Middle frontal gyrus (tissue), 1 donor: ENCODE results near the gene SDR42E1.
"Not testable (repeated sequence)": the region's sequence is repeated elsewhere in the genome, so short reads cannot be mapped to it uniquely, and the experiment has no call there.

Source experiments
- DNase-seq: peaks from one replicate; pipeline ENCODE4 v3.0.0-alpha.2; 2015; ENCODE audit warnings: low spot score; ENCODE audit errors: extremely low spot score

The SDR42E1 gene

DNA sequence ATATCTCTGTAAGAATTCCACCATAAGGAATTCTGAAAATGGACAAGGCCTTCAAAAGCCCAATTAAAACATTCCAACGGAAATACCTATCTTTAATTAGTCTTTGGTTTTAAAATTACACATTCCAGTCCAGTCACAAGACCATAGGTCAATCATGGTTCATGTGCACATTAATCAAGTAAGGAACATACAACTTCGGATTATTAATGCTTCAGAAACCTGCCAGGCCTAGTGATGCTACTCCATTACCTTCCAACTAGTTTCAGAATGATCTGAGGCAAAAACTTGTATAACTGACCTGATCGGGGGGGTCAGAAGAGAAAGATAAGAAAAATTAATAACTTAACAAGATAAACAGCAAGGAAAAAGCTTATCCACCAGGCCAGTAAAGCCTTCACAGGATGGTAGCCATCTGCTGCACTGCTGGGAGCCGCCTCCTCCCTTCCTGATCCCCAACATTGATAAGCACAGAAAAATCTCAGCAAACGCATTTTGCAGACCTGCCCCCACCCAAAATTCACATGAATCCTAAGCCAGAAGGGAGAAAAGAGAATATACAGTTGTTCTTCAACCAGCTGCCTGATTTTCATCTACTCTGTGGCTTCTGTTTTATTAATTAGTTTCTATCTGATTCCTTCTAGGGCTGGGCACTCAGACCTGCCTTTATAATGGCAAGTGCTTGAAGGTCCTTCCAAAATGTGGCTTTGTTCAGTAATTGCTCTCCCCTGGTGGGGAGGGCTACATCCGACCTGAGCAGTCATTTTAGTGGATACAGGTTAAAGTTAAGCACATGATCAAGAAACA, 6.0 kb downstream of the SDR42E1 start:
- DNase-seq: no peak

DNA sequence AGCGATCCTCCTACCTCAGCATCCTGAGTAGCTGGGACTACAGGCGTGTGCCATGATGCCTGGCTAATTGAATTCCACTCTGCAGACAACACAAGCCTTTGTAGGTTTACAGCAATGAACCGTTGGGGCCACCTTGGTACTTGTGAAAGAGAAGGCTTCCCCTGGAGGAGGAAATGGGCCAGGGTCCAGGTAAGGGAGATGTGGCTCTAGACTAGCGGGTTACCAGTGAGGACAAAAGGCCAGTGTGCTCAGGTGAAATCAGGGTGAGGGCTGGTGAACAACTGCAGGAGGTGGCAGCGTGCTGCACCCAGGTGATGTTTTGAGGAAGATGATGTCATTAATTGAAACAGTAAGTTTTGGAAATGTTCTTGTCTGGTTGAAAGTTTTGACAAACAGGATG, 6.7 kb downstream of the SDR42E1 start:
- DNase-seq: no peak

DNA sequence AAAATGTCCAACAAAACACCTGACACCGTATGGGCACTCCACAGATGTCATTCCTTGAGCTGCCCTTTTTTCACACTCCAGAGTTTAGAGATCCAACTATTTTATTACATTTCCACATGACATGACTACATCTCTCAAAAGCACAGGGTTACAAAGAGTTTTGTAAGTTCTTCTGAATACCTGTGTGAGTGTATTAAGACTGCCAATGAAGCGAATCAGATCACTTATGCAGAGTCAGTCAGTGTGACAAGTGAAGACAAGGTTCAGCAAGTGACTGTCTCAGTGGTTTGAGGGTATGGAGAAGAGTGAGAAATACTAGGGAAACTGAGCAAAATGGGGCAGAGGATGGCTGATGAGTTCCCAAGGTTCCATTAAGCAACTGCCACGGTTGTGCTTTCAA, 8.4 kb downstream of the SDR42E1 start:
- no peak for DNase-seq

DNA sequence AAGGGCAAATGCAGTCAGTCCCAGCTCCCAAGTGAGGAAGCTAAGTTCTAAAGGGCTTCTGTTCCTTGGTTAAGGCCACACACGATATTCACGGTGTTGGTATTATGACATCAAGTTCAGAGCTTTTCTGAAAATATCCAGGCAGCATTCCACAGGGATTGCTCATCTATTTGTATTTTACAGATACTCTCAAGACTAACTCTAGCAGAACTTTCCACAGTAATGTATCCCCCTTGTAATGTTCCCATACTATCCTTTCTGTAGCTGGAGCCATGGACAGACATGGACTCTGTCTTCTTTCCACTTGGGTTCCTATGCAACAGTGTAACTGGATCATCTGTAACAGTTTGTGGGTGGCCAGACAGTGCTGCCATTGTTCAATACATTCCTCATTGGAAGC, 13.5 kb downstream of the SDR42E1 start:
- DNase-seq: no peak

DNA sequence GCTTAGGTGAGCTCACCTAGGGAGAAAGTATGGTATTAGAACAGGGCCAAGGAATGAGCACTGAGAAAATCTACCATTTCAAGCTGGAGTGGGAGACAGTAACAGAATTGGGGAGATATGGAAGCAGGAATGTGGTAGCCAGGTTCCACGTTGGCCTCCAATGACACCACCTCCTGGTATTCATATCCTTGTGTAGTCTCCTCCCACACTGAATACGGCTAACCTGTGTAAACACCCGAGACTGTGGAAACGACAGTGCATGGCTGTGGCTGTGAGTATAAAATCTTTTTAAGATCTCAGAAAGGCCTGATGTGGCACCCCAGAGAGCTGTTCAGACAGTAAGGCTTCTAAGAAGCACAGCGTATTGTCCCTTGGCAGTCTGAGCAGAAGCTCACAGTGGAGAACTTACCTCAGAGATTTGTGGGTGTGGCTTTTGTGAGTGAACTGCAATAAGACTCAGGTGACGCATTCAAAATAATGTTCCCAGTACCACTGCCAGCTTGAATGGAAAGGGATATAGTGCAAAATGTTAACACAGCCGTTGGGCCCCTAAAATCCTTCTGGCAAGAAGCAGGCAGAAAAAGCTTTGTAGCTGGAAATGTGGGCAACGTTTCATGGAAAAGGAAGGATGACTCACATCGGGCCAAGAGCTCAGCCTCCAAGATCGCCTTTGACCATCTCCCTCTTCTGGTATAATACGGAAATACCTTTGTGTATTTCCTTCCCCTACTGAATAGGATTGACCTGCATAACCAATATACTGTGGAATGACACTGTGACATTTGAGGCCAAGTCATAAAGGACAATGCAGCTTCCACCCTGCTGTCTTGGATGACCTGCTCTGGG, 14.4 kb downstream of the SDR42E1 start:
- DNase-seq: no peak

- DNase-seq: no peak
Measured at GRCh38 chr16:81995651-81996050, 15.6 kb downstream of the SDR42E1 start.

- DNase-seq: no peak
Measured at GRCh38 chr16:81994485-81994884, 16.8 kb downstream of the SDR42E1 start.

DNA sequence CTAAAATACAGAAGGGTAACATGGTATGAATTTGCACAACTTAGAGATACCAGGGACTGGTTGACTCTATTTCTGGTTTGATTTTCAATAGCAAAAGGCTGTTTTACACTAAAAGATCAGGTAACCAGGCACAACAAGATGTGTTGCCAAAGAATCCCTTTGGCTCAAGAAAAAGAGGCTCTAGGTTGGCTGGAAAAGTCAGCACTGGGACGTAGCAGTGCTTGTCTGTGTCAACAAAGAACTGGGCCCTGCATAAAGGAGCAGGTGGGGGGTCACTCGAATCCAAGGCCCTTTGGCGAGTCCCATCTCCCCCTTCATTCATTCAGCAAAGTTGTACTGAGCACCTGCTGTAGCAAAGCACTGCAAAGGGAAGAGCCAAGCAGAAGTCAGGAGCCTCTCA, 18.4 kb downstream of the SDR42E1 start:
- DNase-seq: no peak

DNA sequence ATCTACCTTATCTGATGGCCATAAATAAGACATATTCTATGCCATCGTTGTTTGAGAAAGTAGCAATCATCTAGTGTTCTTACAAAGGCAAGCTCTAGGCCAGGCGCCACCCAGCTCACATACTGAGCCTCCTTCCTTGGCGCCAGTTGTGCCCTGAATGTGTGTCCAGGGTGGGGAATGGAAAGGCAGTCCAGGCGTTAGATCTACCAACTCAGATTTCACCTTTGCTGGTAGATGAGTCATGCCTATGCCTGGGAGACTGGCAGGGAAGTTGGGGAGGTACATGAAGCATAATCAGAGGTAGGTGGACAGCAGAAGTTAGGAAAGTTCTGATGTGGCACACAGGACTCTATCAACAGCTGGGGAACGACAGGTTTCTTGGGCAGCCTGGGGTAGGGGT, 23.6 kb downstream of the SDR42E1 start:
- DNase-seq: no peak

GRCh38 chr16:81987121-81987520, 24.1 kb downstream of the SDR42E1 start:
- no peak for DNase-seq

GRCh38 chr16:81977335-81977942, 33.8 kb downstream of the SDR42E1 start:
- not testable (repeated sequence) for DNase-seq

GRCh38 chr16:81975637-81976036, 35.6 kb downstream of the SDR42E1 start:
- DNase-seq: no peak

DNA sequence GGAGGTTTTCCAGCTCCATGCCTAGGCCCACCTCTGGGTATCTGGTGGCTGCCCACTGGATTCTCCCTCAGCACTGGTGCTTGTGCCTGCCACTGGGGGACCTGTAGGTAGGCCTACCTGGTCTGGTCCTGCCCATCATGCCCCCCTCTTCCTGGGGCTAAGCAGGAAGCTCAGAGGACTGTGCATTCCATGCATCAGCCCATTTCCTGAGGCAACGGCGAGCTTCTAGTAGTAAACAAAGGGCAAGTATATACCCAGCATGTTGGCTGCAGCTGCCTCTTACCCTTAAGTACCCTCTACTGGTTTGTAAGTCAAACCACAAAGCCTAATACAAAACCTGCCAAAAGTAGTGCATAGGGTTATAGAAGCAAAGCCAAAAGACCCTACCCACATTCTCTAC, 37.5 kb downstream of the SDR42E1 start:
- no peak for DNase-seq

GRCh38 chr16:81971853-81972252, 39.4 kb downstream of the SDR42E1 start:
- DNase-seq: no peak

DNA sequence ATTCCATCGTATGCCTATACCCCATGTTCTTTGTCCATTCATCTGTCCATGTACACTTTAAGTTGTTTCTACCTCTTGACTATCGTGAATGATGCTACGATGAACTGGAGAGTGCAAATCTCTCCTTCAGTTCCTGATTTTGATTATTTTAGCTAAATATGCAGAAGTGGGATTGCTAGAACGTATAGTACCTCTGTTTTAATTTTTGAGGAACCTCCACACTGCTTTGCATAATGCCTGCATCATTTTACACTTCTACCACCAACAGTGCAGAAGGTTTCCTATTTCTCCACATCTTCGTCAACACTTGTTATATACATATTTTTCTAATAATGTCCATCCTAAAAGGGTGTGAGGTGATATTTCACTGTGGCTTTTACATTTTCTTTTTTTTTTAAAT, 43.9 kb downstream of the SDR42E1 start:
- DNase-seq: no peak

- DNase-seq: no peak
Measured at GRCh38 chr16:81964808-81965207, 46.5 kb downstream of the SDR42E1 start.

- no peak for DNase-seq
Measured at GRCh38 chr16:81956213-81956948, 54.9 kb downstream of the SDR42E1 start.

DNA sequence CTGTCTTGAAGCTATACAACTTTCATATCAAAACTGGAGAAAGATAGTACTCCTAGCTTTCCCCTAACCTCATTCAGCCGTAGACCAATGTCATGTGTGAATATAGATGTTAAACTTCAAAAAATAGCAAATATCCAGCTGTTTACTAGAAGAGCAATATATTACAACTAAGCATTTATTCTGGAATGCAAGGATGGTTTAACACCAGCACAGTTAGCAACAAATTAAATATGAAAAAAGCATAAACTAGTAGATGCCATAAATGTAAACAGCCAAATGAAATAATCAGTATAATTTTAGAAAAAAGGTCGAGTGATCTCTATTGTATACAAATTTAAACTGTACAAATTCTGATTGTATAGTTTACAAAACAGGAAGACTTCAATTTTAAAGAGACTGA, 59.7 kb downstream of the SDR42E1 start:
- DNase-seq: no peak

DNA sequence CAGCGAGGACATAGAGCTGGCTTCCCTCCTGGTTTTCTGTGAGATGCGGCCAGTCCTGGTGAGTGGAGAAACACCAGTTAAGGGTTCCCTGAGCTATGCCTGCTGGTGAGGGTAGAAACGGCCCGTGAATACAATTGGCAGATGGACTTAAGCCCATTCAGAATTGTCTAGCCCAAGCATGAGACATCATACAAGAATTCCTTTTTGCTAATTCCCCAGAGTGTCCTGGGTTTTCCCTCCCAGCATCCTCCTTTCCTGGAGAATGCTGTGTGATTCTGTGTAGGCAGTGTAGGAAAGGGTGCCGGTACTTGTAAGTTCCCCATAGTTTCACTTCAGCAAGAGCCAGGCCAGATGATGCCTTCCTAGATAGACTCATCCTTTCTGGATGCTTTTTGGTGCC, 65.1 kb downstream of the SDR42E1 start:
- no peak for DNase-seq

DNA sequence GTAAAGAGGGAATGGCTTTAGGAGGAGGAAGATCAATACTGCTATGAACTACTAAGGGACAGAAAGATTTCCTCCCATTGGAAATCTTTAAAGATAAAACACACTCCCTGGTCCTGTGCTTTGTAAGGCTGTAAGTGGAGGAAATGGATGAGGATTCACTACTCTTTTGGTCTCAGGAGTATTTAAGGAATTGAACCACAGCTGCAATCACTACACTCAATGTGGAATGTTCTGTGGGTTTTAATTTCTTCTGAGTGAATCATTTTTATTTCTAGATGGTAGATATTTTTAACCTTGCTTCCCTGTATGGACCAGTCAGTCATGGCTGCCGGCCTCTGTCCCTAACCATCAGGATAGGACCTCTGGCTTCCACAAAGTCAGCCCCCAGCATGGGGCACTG, 65.6 kb downstream of the SDR42E1 start:
- no peak for DNase-seq

- DNase-seq: no peak
Measured at GRCh38 chr16:81942007-81942601, 69.2 kb downstream of the SDR42E1 start.
